ENCODE data around the gene VSX2. TPM values are rescaled to one million over a fixed set of nuclear protein-coding genes. Genes with fewer than 3 reads are reported as not detected.
A peak's percentile ranks its signal among the peaks of the same experiment; 100 is the strongest.

VSX2 gene
- polyA plus RNA-seq (2012; ENCODE audit: insufficient read depth, insufficient read length, low read depth), result not detected

DNA sequence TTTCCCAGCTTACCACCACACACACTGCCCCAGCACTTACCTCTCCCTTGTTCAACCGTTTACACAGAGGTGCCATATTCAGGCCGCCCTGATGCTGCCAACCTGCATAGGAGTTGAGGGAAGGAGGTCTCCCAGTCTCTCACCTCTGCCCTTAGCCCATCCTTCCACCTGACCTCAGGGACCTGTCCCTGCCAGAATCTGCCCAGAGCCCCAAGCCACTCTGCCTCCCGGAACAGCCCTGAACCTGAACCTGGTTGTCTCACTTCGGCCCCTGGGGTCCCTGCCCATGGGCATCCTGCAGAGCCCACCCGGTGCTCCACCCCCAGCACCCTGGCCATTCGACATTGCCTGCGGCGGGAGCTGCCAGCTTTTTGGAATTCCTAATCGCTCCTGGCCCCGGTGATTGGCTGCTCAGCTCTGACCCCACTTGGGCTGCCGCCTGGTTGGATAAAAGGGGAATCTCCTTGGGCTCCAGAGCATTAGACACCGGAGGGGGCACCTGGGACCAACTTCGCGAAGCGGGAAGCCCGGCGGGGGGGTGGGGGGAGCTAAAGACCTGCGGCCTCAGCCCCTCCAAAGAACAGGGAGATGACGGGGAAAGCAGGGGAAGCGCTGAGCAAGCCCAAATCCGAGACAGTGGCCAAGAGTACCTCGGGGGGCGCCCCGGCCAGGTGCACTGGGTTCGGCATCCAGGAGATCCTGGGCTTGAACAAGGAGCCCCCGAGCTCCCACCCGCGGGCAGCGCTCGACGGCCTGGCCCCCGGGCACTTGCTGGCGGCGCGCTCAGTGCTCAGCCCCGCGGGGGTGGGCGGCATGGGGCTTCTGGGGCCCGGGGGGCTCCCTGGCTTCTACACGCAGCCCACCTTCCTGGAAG is at the start of gene VSX2:
Gene VSX2 (plus strand): TSS at position 476 of the 874 bp plus-strand sequence. CDS start 113 bp downstream, at position 589.
- H3K4me1 ChIP-seq, result no peaks in the 10 kb centered on the region
- H3K36me3 ChIP-seq, result no peaks in the 10 kb centered on the region
- H3K4me3 ChIP-seq (ENCODE audit: low read depth, low read length), result no peak within 1 kb of the TSS
- H3K9me3 ChIP-seq, result no peaks in the 10 kb centered on the region
- H3K27me3 ChIP-seq, result peaks cover 96% of the 10 kb centered on the region
- DNase-seq, result no peak
- TF ChIP-seq, protein P1, sequence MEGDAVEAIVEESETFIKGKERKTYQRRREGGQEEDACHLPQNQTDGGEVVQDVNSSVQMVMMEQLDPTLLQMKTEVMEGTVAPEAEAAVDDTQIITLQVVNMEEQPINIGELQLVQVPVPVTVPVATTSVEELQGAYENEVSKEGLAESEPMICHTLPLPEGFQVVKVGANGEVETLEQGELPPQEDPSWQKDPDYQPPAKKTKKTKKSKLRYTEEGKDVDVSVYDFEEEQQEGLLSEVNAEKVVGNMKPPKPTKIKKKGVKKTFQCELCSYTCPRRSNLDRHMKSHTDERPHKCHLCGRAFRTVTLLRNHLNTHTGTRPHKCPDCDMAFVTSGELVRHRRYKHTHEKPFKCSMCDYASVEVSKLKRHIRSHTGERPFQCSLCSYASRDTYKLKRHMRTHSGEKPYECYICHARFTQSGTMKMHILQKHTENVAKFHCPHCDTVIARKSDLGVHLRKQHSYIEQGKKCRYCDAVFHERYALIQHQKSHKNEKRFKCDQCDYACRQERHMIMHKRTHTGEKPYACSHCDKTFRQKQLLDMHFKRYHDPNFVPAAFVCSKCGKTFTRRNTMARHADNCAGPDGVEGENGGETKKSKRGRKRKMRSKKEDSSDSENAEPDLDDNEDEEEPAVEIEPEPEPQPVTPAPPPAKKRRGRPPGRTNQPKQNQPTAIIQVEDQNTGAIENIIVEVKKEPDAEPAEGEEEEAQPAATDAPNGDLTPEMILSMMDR (IDR thresholded peaks at IDR 0.05; ENCODE audit: low read depth, low read length), result no peak

DNA sequence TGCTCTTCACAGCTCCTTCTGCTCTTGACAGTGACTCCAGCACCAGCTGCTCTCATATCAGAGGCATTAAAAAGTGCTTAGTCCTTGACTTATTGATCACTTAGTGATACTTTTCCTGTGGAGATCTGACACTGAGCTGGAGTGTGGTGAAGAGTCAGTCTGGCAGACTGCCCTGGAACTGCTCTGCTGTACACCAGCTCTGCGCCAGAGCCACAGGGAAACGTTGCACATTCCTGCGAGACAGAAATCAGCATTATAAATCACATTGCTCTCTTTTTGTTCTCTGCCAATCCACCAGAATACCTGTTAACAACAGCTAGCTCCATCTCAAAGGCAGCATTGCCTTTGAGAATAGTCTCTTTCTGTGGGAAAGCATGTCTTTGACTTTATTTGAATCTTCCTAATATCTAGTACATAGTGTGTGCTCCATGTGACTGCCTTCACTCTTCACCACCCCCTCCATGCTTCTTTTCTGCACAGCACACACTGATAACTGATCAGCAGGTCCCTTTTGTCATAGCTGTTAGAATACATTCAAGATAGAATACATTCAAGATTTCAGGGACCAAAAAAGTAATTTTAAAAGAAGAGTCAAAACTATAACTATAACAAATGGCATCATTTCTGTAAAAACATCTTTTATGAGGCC is 48.2 kb upstream of the VSX2 start:
- no peaks in the 10 kb centered on the region for H3K27me3 ChIP-seq
- no peaks in the 10 kb centered on the region for H3K4me1 ChIP-seq
- no peaks in the 10 kb centered on the region for H3K9me3 ChIP-seq
- no peak overlapping the region for H3K4me3 ChIP-seq (ENCODE audit: low read depth, low read length)
- TF ChIP-seq, protein P1 (IDR thresholded peaks at IDR 0.05; ENCODE audit: low read depth, low read length), result no peak
- DNase-seq, result peak; percentile 29
- no peaks in the 10 kb centered on the region for H3K36me3 ChIP-seq

DNA sequence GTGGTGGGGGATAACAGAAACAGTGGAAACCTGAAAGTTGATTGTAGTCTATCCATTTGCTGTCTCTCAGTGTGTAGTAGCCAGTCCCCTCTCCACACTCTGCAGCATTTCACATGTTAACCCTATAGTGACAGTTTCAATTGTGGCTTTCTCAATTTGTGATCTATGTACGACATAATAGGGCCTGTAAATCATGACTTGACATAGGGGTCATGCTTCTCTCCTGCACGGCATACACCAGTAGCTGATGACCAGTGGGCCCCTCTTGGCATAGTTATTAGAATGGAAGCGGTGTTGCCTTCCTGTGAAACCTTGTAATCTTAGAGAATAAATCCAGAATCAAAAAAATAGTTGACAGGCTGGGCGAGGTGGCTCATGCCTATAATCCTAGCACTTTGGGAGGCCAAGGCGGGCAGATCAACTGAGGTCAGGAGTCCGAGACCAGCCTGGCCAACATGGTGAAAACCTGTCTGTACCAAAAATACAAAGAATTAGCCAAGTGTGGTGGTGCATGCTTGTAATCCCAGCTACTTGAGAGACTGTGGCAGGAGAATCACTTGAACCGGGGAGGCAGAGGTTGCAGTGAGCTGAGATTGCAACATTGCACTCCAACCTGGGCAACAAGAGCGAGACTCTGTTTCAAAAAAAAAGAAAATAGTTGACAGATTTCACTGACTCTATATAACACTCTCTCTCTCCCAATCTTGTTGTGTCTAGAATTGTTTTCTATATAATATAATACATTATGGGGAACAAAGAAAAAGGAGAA is 44.6 kb upstream of the VSX2 start:
- no peak overlapping the region for H3K4me3 ChIP-seq (ENCODE audit: low read depth, low read length)
- no peaks in the 10 kb centered on the region for H3K27me3 ChIP-seq
- DNase-seq, result no peak
- H3K4me1 ChIP-seq, result no peaks in the 10 kb centered on the region
- no peaks in the 10 kb centered on the region for H3K9me3 ChIP-seq
- TF ChIP-seq, protein P1 (IDR thresholded peaks at IDR 0.05; ENCODE audit: low read depth, low read length), result no peak
- no peaks in the 10 kb centered on the region for H3K36me3 ChIP-seq

DNA sequence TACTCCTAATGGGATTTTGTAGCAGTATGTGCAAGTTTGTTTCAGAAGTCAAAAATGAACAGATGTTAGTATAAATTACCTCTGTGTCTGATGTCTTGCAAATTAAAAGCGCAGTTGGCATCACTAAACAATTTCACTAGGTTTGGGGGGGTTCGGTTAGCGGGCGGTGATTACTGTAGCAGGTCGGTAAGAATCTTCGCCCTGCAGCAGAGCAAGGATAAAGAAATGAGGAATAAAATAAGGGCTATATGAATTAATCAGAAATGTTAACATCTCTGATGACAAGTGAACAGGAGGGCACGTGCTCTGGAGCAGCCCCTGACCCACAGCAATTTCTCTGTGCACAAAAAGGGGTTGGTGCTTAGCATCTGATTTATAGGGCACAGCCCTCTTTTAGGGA is 43.6 kb upstream of the VSX2 start:
- TF ChIP-seq, protein P1 (IDR thresholded peaks at IDR 0.05; ENCODE audit: low read depth, low read length), result no peak
- Histone ChIP-seq H3K27me3 (no peaks in the 10 kb centered on the region), H3K4me1 (no peaks in the 10 kb centered on the region)

DNA sequence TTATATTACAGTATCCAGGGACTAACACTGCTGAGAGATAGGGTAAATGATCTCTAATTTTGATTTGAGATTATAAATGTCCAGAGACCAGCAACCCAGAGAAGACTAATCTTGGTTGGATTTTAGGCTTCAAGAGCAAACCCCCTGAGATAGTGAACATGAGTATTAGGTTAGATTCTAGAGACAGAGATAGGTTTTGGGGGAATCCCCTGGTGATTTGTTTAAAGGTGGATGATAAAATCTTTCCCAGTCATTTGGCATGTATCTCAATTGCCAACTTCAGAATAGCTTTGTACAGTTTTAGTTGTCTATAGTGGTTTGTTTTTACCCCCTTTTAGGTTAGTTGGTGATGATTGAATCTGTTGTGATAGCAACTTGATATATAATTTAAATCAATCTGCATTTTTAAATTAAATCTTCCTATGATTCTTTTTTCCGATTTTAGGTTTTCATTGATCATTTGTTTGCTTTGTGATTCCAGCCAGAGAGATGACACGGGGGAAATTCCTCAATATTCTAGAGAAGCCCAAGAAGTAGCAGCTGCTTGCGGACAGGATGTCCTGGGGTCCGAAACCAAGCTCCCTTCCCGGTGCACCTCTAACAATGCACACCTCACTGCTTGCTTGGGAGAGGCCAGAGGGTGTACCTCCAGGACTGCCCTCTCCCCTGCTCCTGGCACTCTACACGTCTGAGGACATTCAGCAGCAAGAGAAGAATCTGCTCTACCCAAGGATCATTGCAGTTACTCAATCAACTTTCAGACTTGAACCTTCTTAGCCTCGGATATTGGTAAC is 40.6 kb upstream of the VSX2 start:
- no peaks in the 10 kb centered on the region for H3K4me1 ChIP-seq
- H3K4me3 ChIP-seq (ENCODE audit: low read depth, low read length), result no peak overlapping the region
- DNase-seq, result no peak
- H3K27me3 ChIP-seq, result no peaks in the 10 kb centered on the region
- TF ChIP-seq, protein P1 (IDR thresholded peaks at IDR 0.05; ENCODE audit: low read depth, low read length), result no peak
- no peaks in the 10 kb centered on the region; the same call in 1 of the 2 replicates for H3K36me3 ChIP-seq
- no peaks in the 10 kb centered on the region for H3K9me3 ChIP-seq

More for the DNA sequence above, 43.6 kb upstream of the VSX2 start:
- Histone ChIP-seq H3K4me3 (ENCODE audit: low read depth, low read length) (no peak overlapping the region), H3K9me3 (no peaks in the 10 kb centered on the region), H3K36me3 (no peaks in the 10 kb centered on the region)
- DNase-seq, result no peak
